HEK293 (cell line): ENCODE data around the gene WNK3.

Experiments used
- AEBP2 ChIP-seq: fragments of 450-650 bp; formaldehyde crosslinking; IDR thresholded peaks from 2 replicates; pipeline ENCODE4 v1.5.1; 2016; ENCODE audit warnings: missing biosample characterization, missing genetic modification characterization, borderline replicate concordance
- SALL2 ChIP-seq: fragments of 450-650 bp; formaldehyde crosslinking; IDR thresholded peaks from 2 replicates; pipeline ENCODE4 v1.5.0; 2017; ENCODE audit warnings: missing biosample characterization, mild to moderate bottlenecking, missing genetic modification characterization, borderline replicate concordance
- YY1 ChIP-seq: fragments of 450-650 bp; formaldehyde crosslinking; IDR thresholded peaks from 2 replicates; pipeline ENCODE4 v1.5.1; 2018; ENCODE audit warnings: missing biosample characterization, missing genetic modification characterization
- ZNF23 ChIP-seq: fragments of 450-650 bp; formaldehyde crosslinking; IDR thresholded peaks from 2 replicates; pipeline ENCODE4 v1.5.1; 2016; ENCODE audit warnings: missing biosample characterization, missing genetic modification characterization, borderline replicate concordance
- ZNF239 ChIP-seq: fragments of 450-650 bp; formaldehyde crosslinking; IDR thresholded peaks from 2 replicates; pipeline ENCODE4 v1.5.1; 2016; ENCODE audit warnings: missing biosample characterization, missing genetic modification characterization
- ZNF302 ChIP-seq: fragments of 450-650 bp; formaldehyde crosslinking; IDR thresholded peaks from 2 replicates; pipeline ENCODE4 v1.5.1; 2016; ENCODE audit warnings: missing biosample characterization, missing genetic modification characterization, low read depth
- ZNF639 ChIP-seq: fragments of 450-650 bp; formaldehyde crosslinking; IDR thresholded peaks from 2 replicates; pipeline ENCODE4 v1.5.1; 2016; ENCODE audit warnings: missing biosample characterization, missing genetic modification characterization
- ZNF707 ChIP-seq: fragments of 450-650 bp; formaldehyde crosslinking; IDR thresholded peaks from 2 replicates; pipeline ENCODE4 v1.5.1; 2016; ENCODE audit warnings: missing biosample characterization, missing genetic modification characterization
- ZNF747 ChIP-seq: fragments of 450-650 bp; formaldehyde crosslinking; IDR thresholded peaks from 2 replicates; pipeline ENCODE4 v1.5.1; 2016; ENCODE audit warnings: missing biosample characterization, missing genetic modification characterization
- ZNF777 ChIP-seq: fragments of 450-650 bp; formaldehyde crosslinking; IDR thresholded peaks from 2 replicates; pipeline ENCODE4 v1.5.1; 2017; ENCODE audit warnings: missing biosample characterization, missing genetic modification characterization, borderline replicate concordance

GRCh38 chrX:54171091-54171490 is 186.8 kb downstream of the WNK3 start:
- TF ChIP-seq YY1 (no peak), ZNF747 (tag by site-specific recombination) (no peak), ZNF707 (tag by site-specific recombination) (no peak), AEBP2 (tag by site-specific recombination) (no peak), ZNF23 (tag by site-specific recombination) (no peak), ZNF302 (tag by site-specific recombination) (no peak), ZNF239 (no peak), ZNF777 (no peak), SALL2 (no peak), ZNF639 (tag by site-specific recombination) (no peak)
